ENCODE results near the gene ADAP1.
"Not testable (repeated sequence)": the region's sequence is repeated elsewhere in the genome, so short reads cannot be mapped to it uniquely, and the experiment has no call there.

DNA sequence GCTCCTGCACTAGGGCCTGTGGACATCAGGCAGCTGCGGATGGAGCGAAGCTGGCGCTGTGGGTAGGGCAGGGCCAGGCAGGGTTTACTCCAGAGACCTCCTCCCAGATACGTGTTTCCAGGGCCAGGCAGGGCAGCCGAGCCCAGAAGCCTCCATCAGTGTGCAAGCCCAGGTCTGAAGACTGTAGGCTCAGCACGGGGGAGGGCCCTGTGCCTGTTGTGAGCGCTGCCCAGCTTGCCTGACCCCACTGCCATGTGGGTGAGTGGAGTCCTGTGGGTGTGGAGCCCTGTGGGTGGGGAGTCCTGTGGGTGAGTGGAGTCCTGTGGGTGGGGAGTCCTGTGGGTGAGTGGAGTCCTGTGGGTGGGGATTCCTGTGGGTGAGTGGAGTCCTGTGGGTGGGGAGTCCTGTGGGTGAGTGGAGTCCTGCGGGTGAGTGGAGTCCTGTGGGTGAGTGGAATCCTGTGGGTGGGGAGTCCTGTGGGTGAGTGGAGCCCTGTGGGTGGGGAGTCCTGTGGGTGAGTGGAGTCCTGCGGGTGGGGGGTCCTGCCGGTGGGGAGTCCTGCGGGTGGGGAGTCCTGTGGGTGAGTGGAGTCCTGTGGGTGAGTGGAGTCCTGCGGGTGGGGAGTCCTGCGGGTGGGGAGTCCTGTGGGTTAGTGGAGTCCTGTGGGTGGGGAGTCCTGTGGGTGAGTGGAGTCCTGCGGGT lies 46.7 kb upstream of the ADAP1 start:
- TF ChIP-seq, protein P1, sequence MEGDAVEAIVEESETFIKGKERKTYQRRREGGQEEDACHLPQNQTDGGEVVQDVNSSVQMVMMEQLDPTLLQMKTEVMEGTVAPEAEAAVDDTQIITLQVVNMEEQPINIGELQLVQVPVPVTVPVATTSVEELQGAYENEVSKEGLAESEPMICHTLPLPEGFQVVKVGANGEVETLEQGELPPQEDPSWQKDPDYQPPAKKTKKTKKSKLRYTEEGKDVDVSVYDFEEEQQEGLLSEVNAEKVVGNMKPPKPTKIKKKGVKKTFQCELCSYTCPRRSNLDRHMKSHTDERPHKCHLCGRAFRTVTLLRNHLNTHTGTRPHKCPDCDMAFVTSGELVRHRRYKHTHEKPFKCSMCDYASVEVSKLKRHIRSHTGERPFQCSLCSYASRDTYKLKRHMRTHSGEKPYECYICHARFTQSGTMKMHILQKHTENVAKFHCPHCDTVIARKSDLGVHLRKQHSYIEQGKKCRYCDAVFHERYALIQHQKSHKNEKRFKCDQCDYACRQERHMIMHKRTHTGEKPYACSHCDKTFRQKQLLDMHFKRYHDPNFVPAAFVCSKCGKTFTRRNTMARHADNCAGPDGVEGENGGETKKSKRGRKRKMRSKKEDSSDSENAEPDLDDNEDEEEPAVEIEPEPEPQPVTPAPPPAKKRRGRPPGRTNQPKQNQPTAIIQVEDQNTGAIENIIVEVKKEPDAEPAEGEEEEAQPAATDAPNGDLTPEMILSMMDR (IDR thresholded peaks at IDR 0.05): not testable (repeated sequence)
- not testable (repeated sequence) for TF ChIP-seq POLR2AphosphoS5, POLR2A, EP300 (IDR thresholded peaks at IDR 0.05)

Data from gastroesophageal sphincter (tissue), 3 donors.